Hematopoietic multipotent progenitor cell treated with erythropoietin and hydrocortisone succinate and interleukin-3 and kit ligand, for 6 days (in vitro differentiated cells): ENCODE data around the gene MARVELD3.
"Not testable (repeated sequence)": the region's sequence is repeated elsewhere in the genome, so short reads cannot be mapped to it uniquely, and the experiment has no call there.

Experiments used
- DNase-seq: peaks from one replicate; pipeline ENCODE4 v3.0.0-alpha.2; 2015

MARVELD3 gene, protein sequence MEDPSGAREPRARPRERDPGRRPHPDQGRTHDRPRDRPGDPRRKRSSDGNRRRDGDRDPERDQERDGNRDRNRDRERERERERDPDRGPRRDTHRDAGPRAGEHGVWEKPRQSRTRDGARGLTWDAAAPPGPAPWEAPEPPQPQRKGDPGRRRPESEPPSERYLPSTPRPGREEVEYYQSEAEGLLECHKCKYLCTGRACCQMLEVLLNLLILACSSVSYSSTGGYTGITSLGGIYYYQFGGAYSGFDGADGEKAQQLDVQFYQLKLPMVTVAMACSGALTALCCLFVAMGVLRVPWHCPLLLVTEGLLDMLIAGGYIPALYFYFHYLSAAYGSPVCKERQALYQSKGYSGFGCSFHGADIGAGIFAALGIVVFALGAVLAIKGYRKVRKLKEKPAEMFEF

DNA sequence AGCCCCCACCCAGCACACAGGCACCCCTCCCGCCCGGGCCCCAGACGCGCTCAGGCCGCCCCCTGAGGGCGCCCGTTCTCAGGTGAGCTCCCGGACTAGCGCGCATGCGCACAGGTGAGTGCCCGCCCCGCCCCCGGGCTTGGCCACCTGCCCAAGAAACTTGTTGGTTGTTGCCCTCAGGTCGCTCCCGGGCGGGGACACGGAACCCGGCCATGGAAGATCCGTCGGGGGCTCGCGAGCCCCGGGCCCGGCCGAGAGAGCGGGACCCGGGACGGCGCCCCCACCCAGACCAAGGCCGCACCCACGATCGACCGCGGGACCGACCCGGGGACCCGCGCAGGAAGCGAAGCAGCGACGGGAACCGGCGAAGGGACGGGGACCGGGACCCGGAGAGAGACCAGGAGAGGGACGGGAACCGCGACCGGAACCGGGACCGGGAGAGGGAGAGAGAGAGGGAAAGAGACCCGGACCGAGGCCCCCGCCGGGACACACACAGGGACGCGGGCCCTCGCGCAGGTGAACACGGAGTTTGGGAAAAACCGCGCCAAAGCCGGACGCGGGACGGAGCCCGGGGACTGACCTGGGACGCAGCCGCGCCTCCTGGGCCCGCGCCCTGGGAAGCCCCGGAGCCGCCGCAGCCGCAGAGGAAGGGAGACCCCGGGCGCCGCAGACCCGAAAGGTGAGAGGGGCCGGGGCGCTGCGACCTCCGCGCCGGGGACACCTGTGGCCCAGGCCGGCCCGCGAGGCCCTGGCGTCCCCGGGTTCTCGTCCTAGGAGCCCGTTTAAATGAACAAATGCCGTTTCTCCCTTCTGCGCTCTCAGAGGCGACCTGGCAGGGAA, at the start of gene MARVELD3:
TSS of gene MARVELD3 (plus strand) at position 167 of the 840 bp plus-strand sequence. CDS start at position 213, 46 bp downstream.
- no peak for DNase-seq

DNA sequence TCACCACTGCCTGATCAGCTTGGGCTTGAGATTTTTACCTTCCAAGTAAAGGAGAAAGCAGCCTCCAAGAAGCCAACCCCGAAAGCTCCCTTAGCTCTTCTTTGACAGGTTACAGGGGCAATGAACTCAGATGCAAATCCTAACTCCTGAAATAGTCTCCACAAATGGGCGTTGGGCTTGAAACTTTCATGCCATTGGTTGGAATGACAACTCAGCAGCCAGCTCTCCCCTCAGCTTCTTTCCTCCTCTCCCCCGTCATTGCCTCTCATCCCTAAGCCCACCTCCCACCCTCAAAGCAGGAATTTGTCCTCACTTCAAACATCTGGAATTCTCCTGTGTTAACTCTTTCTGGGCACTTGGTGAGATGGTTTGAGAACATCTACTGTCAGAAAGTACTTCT, 49.0 kb upstream of the MARVELD3 start, which contains the start of gene TAT:
TSS of gene TAT (minus strand) at position 122 of the 400 bp plus-strand sequence. CDS start 677 bp downstream, outside the sequence.
- no peak for DNase-seq

DNA sequence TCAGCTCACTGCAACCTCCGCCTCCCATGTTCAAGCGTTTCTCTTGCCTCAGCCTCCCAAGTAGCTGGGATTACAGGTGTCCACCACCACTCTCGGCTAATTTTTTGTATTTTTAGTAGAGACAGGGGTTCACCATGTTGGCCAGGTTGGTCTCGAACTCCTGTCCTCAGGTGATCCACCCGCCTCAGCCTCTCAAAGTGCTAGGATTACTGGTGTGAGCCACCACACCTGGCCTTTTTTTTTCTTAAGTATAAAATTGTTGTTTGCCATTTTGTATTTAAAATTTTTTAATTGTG, 43.5 kb upstream of the MARVELD3 start:
- DNase-seq, result not testable (repeated sequence)

DNA sequence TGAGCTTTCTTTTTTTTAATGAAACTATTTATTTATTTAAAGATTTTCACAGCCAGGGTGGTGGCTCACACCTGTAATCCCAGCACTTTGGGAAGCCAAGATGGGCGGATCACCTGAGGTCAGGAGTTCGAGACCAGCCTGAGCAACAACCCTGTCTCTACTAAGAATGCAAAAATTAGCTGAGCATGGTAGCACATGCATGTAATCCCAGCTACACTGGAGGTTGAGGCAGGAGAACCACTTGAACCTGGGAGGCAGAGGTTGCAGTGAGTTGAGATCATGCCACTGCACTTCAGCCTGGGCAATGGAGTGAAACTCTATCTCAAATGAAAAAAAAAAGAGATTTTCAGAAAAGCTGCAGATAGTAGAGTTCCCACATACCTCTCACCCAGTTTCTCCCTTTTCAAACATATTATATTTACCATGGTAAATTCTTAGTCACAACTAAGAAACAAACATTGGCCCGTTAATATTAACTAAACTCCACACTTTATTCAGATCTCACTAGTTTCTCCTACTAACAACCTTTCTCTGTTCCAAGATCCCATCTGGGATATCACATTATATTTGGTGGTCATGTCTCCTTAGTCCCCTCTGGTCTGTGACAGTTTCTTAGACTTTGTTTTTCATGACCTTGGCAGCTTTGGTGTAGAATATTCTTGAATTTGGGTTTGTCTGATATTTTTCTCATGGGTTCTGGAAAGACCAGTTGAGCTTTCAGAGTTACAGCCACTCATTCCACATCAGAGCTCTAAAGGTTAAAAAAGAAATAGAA, 41.3 kb upstream of the MARVELD3 start:
- DNase-seq, result no peak

DNA sequence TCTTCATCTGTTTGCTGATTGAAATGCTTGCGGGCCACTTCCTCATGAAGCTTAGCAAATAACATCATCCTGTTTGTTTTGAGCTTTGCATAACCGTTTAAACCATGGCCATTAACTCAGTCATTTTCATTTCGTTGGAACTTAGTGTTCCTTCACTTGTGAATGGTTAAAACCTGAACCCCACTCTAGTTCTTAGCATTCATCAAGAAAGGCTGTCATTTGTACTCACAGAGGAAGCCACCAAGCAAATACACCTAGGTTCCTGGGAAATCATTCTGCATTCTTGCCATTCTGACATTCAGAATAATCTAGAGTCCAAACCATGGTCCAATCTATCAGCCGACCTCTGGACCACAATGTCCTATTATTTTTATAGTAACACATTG, 40.7 kb upstream of the MARVELD3 start:
- DNase-seq, result no peak

DNA sequence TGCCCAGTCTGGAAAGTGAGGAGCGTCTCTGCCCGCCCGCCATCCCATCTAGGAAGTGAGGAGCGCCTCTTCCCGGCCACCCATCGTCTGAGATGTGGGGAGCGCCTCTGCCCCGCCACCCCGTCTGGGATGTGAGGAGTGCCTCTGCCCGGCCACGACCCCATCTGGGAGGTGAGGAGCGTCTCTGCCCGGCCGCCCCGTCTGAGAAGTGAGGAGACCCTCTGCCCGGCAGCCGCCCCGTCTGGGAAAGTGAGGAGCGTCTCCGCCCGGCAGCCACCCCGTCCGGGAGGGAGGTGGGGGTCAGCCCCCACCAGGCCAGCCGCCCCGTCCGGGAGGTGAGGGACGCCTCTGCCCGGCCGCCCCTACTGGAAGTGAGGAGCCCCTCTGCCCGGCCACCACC, 36.6 kb upstream of the MARVELD3 start:
- not testable (repeated sequence) for DNase-seq

DNA sequence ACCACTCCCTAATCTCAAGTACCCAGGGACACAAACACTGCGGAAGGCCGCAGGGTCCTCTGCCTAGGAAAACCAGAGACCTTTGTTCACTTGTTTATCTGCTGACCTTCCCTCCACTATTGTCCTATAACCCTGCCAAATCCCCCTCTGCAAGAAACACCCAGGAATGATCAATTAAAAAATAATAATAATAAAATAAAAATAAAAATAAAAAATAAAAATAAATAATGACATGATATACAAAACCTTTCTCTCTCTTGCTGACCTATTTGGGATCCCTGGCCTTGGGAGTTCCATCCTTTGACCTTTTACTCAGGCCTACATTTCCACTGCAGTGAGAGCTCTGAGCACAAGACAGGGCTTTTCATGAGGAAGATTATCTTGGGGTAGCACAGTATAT, 35.9 kb upstream of the MARVELD3 start:
- DNase-seq, result not testable (repeated sequence)

DNA sequence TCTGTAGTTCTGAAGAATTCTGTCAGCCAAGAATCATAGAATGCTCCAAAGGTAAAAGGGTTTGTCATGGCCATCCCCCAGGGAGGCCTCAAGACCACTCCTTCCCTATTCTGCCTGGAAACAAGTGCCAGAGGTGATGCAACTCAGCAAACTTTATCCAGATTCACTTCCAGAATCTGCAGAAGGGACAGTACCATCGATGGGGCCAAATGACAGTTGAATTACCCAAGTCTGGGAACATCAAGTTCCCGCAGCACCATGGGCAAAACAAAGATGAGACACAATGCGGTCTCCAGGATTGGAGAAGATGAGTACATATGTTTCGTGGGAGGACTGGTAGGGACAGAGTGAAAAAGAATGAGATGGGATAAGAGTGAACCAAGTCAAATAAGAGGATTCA, 35.4 kb upstream of the MARVELD3 start:
- no peak for DNase-seq

DNA sequence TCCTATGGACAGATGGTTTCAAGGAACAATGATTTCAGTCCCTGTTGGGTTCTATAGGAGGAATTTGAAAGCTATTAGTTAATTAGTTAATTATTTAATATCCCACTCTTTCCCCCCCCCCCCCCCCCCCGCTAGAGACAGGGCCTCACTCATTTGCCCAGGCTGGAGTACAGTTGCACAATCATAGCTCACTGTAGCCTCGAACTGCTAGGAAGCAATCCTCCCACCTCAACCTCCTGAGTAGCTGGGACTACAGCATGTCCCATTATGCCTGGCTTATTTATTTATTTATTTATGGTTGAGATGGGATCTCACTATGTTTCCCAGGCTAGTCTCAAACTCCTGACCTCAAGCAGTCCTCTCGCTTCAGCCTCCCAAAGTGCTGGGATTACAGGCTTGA, 34.1 kb upstream of the MARVELD3 start:
- DNase-seq, result no peak

DNA sequence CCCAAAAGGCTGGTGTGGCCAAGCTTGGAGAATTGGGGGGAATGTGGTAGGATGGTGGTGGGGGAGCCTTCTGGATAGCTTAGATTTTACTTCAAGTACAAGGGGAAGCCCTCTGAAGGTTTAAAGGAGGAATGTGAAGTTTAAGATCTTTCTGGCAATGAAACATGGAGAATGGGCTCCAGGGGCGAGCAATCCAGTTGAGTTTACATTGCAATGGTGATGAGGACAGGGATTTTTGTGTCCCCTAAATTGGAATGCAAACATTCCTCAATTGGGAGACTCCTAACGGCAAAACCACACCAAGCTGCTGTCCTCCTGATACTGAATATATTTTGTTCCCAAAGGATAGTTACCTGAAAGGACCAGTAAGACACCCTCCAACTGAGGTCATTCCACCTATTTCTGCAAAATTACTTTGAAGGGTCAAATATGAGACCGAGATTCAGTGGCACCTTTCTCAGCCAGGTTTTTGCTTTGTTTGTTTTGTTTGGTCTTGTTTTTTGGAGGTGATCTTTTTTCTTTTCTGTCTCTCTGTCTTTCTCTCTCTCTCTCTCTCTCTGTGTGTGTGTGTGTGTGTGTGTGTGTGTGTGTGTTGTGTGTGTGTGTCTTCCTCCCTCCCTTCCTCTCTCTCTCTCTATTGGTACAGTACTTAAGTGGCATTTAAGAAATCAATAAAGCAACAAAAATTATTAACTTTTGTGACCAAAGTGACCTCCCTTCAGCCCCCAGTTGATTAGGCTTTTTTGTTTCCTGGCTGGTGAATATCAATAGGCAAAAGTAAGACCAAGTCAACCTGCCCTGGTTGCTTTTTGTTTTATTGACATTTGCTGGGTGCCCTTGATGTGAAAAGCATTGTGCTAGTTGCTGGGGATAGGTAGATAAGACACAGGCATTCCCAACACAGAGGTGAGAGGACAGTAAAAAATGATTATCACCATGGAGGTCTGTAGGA, 32.7 kb upstream of the MARVELD3 start:
- no peak for DNase-seq

DNA sequence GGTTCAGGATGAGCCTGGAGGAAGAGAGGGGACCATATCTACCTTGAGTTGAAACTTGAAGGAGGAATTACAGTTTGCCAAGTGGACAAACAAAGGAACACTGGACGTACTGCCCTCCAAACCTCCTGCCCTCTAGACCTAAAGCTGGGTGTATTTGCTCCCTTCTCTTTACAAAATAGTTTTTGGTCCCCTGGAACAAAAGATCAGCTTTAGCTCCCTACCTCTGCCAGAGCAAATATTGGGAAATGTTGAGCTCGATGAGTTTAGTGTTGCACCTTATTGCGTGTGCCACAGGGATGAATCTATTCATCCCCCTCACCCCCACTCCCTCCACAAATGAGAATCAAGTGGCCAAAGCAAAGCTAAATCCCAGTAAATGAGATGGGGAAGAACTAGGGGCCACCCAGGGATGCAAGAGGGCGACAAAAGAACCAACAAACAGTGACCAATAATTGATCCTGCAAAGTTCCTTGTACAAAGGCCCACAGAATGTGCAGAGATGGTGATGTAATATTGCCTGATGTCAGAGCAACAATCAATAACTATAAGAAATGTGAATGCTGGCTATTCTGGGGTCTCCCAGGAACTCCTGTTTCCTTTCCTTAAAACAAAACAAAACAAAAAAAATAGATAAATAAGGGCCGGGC, 31.9 kb upstream of the MARVELD3 start:
- no peak for DNase-seq

DNA sequence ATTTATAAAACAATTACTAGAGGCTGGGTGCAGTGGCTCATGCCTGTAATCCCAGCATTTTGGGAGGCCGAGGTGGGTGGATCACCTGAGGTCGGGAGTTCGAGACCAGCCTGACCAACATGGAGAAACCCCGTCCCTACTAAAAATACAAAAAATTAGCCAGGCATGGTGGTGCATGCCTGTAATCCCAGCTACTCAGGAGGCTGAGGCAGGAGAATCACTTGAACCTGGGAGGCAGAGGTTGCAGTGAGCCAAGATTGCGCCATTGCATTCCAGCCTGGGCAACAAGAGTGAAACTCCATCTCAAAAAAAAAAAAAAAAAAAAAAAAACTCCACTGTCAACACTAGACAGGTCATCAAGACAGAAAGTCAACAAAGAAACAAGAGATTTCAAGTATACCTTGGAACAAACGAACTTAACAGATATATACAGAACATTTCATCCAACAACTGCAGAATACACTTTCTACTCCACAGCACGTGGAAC, 30.6 kb upstream of the MARVELD3 start:
- not testable (repeated sequence) for DNase-seq

DNA sequence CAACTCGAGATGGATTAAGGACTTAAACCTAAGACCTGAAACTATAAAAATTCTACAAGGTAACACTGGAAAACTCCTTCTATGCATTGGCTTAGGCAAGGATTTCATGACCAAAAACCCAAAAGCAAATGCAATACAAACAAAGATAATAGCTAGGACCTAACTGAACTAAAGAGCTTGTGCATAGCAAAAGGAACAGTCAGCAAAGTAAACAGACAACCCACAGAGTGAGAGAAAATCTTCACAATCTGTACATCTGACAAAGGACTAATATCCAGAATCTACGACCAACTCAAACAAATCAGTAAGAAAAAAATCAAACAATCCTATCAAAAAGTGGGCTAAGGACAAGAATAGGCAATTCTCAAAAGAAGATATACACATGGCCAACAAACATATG, 27.6 kb upstream of the MARVELD3 start:
- DNase-seq, result not testable (repeated sequence)

DNA sequence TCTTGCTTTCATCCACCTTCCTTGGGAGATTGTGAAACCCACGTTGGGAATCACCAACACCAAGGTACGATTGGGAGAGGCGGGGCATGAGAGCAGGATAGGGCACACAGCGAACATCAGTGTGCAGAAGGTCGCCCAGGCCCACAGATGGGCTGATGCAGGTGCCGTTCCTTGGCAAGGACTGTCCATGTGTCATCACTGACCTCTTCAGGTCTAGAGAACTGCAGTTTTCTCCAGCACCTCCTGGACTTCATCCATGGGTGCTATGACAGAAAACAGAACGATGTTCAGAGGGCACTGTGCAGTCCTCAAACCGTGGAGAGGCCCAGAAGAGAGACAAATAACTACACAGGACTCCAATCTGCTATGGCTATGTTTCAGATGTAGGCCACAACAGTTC, 25.2 kb upstream of the MARVELD3 start:
- no peak for DNase-seq

DNA sequence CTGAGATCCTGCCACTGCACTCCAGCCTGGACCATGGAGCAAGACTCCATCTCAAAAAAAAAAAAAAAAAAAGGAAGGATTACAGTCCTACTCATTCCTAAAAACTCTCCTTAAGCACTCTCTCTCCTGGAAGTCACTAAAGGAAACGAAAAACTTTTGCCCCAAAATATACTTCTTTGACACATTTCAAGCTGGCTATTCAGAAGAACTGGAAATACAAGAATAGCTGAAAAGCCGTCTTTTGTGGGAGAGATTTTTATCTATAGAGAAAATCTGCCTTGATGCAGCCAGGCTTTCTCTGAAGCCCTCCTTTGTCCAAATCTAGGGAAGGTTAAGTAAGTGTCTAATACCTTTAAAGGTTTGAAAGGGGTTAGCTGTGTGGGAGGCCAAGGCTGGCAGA, 16.9 kb upstream of the MARVELD3 start:
- no peak for DNase-seq

DNA sequence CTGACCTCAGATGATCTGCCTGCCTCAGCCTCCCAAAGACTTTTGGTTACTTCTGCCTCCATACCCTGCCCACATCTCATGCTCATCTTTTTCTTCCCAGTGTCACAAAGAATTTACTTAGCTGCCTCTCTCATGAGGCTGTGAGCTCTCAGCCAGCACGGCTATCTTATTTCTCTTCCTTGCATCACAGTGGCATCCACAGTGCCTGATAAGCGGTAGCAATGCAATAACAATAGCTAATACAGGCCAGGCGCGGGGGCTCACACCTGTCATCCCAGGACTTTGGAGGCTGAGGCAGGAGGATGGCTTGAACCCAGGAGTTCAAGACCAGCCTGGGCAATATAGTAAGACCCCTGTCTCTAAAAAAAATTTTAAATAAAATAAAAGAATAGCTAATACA, 15.5 kb upstream of the MARVELD3 start:
- no peak for DNase-seq

DNA sequence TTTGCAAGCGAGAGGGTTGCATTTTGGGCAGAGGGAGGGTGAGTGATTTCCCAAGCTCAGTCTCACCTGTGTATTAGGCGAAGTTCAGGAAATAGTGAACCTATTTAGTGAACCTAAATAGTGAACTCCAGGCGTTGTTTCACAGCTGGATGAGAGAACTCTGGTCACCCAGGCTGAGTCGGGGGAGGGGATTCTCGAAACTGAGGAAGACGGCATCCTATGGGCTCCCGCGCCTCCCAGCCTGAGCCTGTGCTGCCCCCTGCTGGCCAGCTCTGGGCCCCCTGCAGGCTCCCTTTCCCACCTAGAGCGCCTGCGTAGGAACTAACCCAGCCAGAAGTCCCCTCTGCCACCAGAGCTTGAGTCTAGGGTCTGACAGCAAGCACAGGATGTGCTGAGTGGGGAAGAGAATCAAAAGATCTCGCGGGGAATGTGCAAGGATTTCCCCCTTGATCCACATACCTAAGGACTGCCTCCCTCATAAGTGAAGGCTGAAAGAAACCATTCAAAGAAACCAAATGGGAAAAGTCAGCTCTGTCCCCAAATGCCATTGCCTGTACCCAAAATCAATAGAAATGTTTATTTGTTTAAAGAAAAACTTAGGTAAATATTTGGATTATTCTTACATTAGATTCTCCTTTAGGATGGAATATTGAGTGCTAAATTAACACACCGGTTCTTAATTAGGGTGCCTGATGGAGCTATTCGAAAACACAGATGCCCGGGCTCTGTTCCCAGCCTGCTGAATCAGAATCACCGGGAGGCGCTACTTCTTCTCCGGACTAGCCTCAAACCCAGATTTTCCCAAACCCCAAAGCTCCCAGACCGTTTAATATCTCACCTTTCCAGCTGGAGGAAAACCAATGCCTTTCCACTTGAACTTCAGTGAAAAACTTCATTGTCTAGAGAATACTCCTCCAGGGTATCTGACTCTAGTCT, 14.8 kb upstream of the MARVELD3 start:
- DNase-seq, result peak; percentile 79

DNA sequence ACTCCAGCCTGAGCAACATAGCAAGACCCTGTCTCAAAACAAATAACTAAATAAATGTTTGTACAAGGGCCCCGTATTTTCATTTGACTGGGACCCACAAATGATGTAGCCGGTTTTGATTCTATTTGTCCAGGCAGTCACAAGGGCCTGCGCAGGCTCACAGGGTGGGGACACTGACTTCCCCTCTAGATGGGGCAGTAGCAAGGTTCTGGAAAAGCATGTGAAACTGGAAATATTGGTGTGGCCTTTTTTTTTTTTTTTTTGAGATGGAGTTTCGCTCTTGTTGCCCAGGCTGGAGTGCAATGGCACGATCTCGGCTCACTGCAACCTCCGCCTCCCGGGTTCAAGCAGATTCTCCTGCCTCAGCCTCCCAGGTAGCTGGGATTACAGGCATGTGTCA, 11.0 kb upstream of the MARVELD3 start:
- not testable (repeated sequence) for DNase-seq

DNA sequence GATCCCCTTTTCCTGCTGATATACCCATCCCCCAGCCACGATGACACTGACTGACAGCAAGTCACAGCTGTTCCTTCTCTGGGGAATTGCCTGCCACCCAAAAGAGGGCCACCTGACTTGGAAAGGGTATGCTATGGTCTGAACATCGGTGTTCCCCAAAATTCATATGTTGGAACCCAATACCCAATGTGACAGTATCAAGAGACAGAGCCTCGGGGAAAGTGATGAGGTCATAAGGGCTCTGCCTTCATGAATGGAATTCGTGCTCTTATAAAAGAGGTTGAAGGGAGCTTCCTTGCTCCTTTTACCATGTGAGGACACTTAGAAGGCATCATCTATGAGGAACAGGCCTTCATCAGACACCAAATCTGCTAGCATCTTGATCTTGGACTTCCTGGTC, 7.6 kb upstream of the MARVELD3 start:
- no peak for DNase-seq

DNA sequence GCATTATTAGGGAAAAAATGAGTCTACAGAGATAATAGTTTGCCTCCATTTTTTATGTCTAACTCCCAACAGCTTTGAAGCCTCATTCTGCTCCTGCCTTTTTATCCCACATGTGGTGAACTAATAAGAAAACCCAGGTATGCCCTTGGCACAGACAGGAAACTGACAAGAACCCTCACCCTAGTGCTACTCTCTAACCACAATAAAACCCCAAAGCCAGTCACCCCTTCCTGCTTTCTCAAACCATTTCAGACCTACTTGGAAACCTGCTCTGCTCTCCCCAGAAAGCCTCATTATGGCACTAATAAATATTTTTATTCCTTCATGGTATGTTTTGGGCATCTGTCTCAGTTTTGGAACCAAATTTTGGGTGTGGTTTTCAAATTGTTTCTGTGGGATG, 3.9 kb upstream of the MARVELD3 start:
- DNase-seq, result no peak
